ENCODE results near the gene MRPL48. TPM values are rescaled to one million over a fixed set of nuclear protein-coding genes. Genes with fewer than 3 reads are reported as not detected.

The MRPL48 gene
- total and polyA plus RNA-seq, 4 donors: 20.5 to 38.1 (median 31.0) TPM

- H3K4me3 ChIP-seq: no peak overlapping the region
- DNase-seq: peak in 1 of 3 donors; percentile 16
Observed at GRCh38 chr11:73866095-73866579, 78.5 kb downstream of the MRPL48 start.

DNA sequence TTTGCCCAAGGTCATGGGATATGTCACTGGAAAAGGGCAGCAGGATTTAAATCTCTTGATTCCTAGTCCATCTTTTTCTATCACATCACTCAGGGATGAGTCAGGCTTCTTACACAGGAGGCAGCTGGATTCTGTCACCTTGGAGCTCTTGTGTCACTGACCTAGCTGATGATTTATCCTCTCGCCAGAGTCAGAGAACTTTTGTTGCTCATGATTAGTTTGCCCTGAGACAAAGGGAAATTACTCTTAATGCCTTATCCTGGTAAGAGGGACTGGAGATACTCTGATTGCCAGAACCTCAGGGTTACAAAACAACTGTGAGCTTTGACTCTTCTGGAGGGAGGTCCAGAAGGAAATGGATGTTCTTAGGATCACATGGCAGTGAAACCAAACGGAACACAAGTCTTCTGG lies 78.9 kb downstream of the MRPL48 start:
- DNase-seq (peak in 1 of 3 donors; percentile 3), ATAC-seq (ENCODE audit: insufficient read depth, low FRiP score) (peak; percentile 30)
- H3K4me1 ChIP-seq (ENCODE audit: control insufficient read depth in 5 of 5, insufficient read depth in 5 of 5, low read length in 5 of 5): peaks cover 0 to 2% (median 0%) of the 10 kb centered on the region in 5 donors
- H3K4me3 ChIP-seq: no peak overlapping the region
- H3K9ac ChIP-seq (ENCODE audit: insufficient read depth in 1 of 2, low read length in 2 of 2): no peak overlapping the region
- peak overlapping the region in 1 of 2 donors; percentile 83 for H3K27ac ChIP-seq (ENCODE audit: low read depth in 1 of 2, low read length in 1 of 2)
- H3K9me3 ChIP-seq (ENCODE audit: control insufficient read depth in 4 of 4, insufficient read depth in 3 of 4, low read length in 3 of 4): no peaks in the 10 kb centered on the region
- no peaks in the 10 kb centered on the region for H3K27me3 ChIP-seq (ENCODE audit: control insufficient read depth in 3 of 3, insufficient read depth in 3 of 3, low read length in 2 of 3)
- TF ChIP-seq CTCF (IDR thresholded peaks at IDR 0.05; ENCODE audit: control extremely low read depth, extremely low read depth): no peak
- H3K36me3 ChIP-seq (ENCODE audit: control insufficient read depth in 4 of 4, insufficient read depth in 4 of 4, low read length in 4 of 4): peaks cover 2 to 12% (median 9%) of the 10 kb centered on the region in 4 donors
- 67 to 79% methylated on average over 2 of the region's 2 CpGs for WGBS, 2 donors

More at GRCh38 chr11:73866095-73866579, 78.5 kb downstream of the MRPL48 start:
- TF ChIP-seq CTCF (IDR thresholded peaks at IDR 0.05; ENCODE audit: control extremely low read depth, extremely low read depth): no peak
- no peak for ATAC-seq (ENCODE audit: insufficient read depth, low FRiP score)
- Histone ChIP-seq H3K9ac (ENCODE audit: insufficient read depth in 1 of 2, low read length in 2 of 2) (no peak overlapping the region), H3K27me3 (ENCODE audit: control insufficient read depth in 3 of 3, insufficient read depth in 3 of 3, low read length in 2 of 3) (no peaks in the 10 kb centered on the region), H3K36me3 (ENCODE audit: control insufficient read depth in 4 of 4, insufficient read depth in 4 of 4, low read length in 4 of 4) (peaks cover 0 to 9% (median 8%) of the 10 kb centered on the region in 4 donors), H3K9me3 (ENCODE audit: control insufficient read depth in 4 of 4, insufficient read depth in 3 of 4, low read length in 3 of 4) (no peaks in the 10 kb centered on the region), H3K4me1 (ENCODE audit: control insufficient read depth in 5 of 5, insufficient read depth in 5 of 5, low read length in 5 of 5) (peaks cover 0 to 2% (median 0%) of the 10 kb centered on the region in 5 donors), H3K27ac (ENCODE audit: low read depth in 1 of 2, low read length in 1 of 2) (peak overlapping the region in 1 of 2 donors; percentile 66)
- 90 to 98% methylated on average over 5 of the region's 5 CpGs for WGBS, 2 donors

DNA sequence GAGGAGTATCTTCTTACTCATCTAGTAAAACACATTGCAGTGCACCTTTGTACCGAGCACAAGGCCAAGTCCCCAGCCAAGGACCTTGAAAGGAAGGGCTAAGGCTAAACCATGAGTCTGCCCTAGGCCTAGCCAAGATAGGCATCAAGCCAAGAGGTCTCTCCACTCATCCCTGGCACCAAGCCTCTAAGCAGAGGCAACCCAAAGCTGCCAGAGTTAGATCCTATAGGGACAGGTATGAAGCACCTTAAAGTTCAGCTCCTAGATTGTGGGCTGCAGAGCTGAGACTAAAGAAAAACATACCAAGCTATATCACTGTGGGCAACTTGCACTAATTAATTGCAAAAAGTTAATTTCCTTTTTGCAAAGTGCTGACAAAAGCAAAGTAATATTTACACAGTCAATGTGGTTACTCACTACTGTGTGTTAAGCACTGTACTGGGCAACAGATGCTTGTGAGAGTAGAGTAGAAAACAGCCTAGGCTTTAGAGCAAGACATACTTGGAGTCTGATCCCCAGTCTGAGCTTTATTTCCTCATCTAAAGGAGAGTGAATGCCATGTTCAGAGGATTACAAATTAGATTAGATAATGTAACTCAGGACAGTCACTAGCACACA lies 81.8 kb downstream of the MRPL48 start:
- ATAC-seq (ENCODE audit: insufficient read depth, low FRiP score) (no peak), DNase-seq (peak in 1 of 3 donors; percentile 3)
- Histone ChIP-seq H3K27me3 (ENCODE audit: control insufficient read depth in 3 of 3, insufficient read depth in 3 of 3, low read length in 2 of 3) (no peaks in the 10 kb centered on the region), H3K4me3 (no peak overlapping the region), H3K9me3 (ENCODE audit: control insufficient read depth in 4 of 4, insufficient read depth in 3 of 4, low read length in 3 of 4) (no peaks in the 10 kb centered on the region), H3K4me1 (ENCODE audit: control insufficient read depth in 5 of 5, insufficient read depth in 5 of 5, low read length in 5 of 5) (peaks cover 0 to 2% (median 0%) of the 10 kb centered on the region in 5 donors), H3K36me3 (ENCODE audit: control insufficient read depth in 4 of 4, insufficient read depth in 4 of 4, low read length in 4 of 4) (peaks cover 12 to 17% (median 14%) of the 10 kb centered on the region in 4 donors), H3K9ac (ENCODE audit: insufficient read depth in 1 of 2, low read length in 2 of 2) (no peak overlapping the region), H3K27ac (ENCODE audit: low read depth in 1 of 2, low read length in 1 of 2) (no peak overlapping the region)
- no peak for TF ChIP-seq CTCF (IDR thresholded peaks at IDR 0.05; ENCODE audit: control extremely low read depth, extremely low read depth)
- 75 to 77% methylated on average over 1 of the region's 1 CpG for WGBS, 2 donors
